Measurements from ENCODE around the gene ARHGEF39.

Gene ARHGEF39

GRCh38 chr9:35664531-35665470 lies at the start of gene ARHGEF39:
ARHGEF39 (minus strand) TSS chr9:35665195; CDS start chr9:35665169, 26 bp downstream.
- DNase-seq (ENCODE audit: low read depth): no peak
- peak; percentile 18 for TF ChIP-seq CTCF (conservative IDR thresholded peaks at IDR 0.05; ENCODE audit: low read depth, low read length)
- H3K4me3 ChIP-seq (ENCODE audit: low read length): peak within 1 kb of the TSS; percentile 56

- no peak overlapping the region for H3K4me3 ChIP-seq (ENCODE audit: low read length)
- no peak for DNase-seq (ENCODE audit: low read depth)
- no peak for TF ChIP-seq CTCF (conservative IDR thresholded peaks at IDR 0.05; ENCODE audit: low read depth, low read length)
These were observed 49.1 kb upstream of the ARHGEF39 start for GRCh38 chr9:35714123-35714522.

- DNase-seq (ENCODE audit: low read depth): no peak
- TF ChIP-seq CTCF (conservative IDR thresholded peaks at IDR 0.05; ENCODE audit: low read depth, low read length): no peak
- no peak overlapping the region for H3K4me3 ChIP-seq (ENCODE audit: low read length)
These were observed 48.6 kb upstream of the ARHGEF39 start for GRCh38 chr9:35713578-35713977.

GRCh38 chr9:35712762-35713400 lies 47.9 kb upstream of the ARHGEF39 start:
- DNase-seq (ENCODE audit: low read depth): no peak
- TF ChIP-seq CTCF (conservative IDR thresholded peaks at IDR 0.05; ENCODE audit: low read depth, low read length): no peak
- no peak overlapping the region for H3K4me3 ChIP-seq (ENCODE audit: low read length)

- no peak for DNase-seq (ENCODE audit: low read depth)
- no peak overlapping the region for H3K4me3 ChIP-seq (ENCODE audit: low read length)
- no peak for TF ChIP-seq CTCF (conservative IDR thresholded peaks at IDR 0.05; ENCODE audit: low read depth, low read length)
These were observed 46.8 kb upstream of the ARHGEF39 start for GRCh38 chr9:35711501-35712428.

GRCh38 chr9:35710818-35711500 lies 46.0 kb upstream of the ARHGEF39 start:
- no peak for TF ChIP-seq CTCF (conservative IDR thresholded peaks at IDR 0.05; ENCODE audit: low read depth, low read length)
- no peak overlapping the region for H3K4me3 ChIP-seq (ENCODE audit: low read length)
- DNase-seq (ENCODE audit: low read depth): no peak
